HG03457 (cell line): ENCODE results near the gene ZNF558.
"Not testable (repeated sequence)": the region's sequence is repeated elsewhere in the genome, so short reads cannot be mapped to it uniquely, and the experiment has no call there.

Experiments
- ATAC-seq: cut with Tn5 transposase; IDR thresholded peaks from one replicate; pipeline ENCODE4 v1.9.1; 2021; ENCODE audit warnings: moderate number of reproducible peaks; ENCODE audit not compliant: unreplicated experiment

Gene ZNF558

DNA sequence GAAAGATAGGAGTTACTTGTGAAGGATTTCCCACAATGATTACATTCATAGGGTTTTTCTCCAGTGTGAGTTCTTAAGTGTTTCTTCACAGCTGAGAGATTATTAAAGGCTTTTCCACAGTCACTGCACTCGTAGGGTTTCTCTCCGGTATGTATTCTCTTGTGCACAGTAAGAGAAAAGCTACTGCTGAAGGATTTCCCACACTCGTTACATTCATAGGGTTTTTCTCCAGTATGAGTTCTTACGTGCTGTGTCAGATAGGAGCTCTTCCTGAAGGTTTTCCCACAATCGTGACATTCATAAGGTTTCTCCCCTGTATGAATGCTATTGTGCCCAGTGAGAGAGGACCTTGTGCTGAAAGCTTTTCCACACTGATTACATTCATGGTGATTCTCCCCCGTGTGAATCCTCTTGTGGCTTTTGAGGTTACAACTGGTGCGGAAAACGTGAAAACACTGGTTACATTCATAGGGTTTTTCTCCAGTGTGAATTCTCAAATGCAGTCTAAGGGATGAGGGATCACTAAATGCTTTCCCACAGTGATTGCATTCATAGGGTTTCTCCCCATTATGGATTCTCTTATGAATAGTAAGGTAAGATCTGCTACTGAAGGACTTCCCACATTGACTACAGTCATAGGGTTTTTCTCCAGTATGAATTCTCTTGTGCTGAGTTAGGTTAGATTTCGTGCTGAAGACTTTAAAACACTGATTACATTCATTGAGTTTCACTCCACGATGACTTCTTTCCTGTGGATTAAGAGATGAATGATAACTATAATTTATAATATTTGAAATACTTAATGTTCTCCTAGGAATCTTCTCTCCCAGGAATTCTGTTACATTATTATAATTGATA lies 20.6 kb downstream of the ZNF558 start:
- no peak for ATAC-seq

- no peak for ATAC-seq
These were observed 25.4 kb downstream of the ZNF558 start for GRCh38 chr19:8806661-8807060.

- no peak for ATAC-seq
These were observed 37.3 kb downstream of the ZNF558 start for GRCh38 chr19:8794823-8795222.

DNA sequence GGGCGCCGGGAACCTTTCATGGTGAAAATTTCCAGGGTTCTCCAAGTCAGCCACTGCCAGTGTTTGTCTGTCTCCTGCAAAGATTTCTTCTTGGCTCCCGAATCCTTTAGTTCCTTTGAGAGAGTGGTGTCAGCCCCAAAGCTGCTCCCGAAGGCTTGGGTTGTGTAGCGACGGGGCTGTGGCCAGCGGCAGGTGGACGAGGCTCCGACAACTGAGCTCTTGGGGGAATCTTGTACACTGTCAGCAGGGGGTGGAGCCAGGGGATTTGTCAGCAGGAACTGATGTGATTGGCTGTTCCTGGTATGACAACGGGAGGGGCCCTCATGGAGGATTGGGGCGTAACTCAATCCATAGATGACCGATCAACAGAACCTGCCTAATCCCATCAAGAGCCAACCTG lies 58.5 kb downstream of the ZNF558 start:
- not testable (repeated sequence) for ATAC-seq

DNA sequence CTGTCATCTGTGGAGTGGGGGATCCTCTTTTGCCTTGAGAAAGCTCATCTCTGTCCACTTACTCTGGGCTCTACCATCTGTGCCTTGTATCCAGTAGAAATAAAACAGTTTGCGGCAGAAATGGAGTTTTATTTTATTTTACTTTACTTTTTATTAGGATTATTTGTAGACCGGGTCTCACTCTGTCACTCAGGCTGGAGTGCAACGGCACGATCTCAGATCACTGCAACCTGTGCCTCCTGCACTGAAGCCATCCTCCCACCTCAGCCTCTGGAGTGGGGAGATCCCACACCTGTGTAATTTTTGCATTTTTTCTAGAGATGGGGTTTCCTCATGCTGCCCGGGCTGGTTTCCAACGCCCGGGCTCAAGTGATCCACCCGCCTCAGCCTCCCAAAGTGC lies 62.8 kb downstream of the ZNF558 start:
- ATAC-seq = not testable (repeated sequence)

DNA sequence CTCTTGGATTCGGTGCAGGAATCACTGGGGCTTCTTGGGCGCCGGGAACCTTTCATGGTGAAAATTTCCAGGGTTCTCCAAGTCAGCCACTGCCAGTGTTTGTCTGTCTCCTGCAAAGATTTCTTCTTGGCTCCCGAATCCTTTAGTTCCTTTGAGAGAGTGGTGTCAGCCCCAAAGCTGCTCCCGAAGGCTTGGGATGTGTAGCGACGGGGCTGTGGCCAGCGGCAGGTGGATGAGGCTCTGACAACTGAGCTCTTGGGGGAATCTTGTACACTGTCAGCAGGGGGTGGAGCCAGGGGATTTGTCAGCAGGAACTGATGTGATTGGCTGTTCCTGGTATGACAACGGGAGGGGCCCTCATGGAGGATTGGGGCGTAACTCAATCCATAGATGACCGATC lies 64.8 kb downstream of the ZNF558 start:
- not testable (repeated sequence) for ATAC-seq
